Skeletal muscle cell (primary cell): ENCODE measurements around the gene ZDBF2.
"Not testable (repeated sequence)": the region's sequence is repeated elsewhere in the genome, so short reads cannot be mapped to it uniquely, and the experiment has no call there.

Experiments
- DNase-seq: peaks from one replicate; pipeline ENCODE4 v3.0.0-alpha.2; 2010; ENCODE audit warnings: low read depth
- H3K4me3 ChIP-seq: 2 replicates; pipeline ENCODE4 v1.5.1; 2011; ENCODE audit warnings: low read depth, mild to moderate bottlenecking, control low read depth, low read length, moderate library complexity

Gene ZDBF2

GRCh38 chr2:206305523-206306245 lies 31.2 kb downstream of the ZDBF2 start:
- DNase-seq: no peak
- H3K4me3 ChIP-seq: no peak overlapping the region

DNA sequence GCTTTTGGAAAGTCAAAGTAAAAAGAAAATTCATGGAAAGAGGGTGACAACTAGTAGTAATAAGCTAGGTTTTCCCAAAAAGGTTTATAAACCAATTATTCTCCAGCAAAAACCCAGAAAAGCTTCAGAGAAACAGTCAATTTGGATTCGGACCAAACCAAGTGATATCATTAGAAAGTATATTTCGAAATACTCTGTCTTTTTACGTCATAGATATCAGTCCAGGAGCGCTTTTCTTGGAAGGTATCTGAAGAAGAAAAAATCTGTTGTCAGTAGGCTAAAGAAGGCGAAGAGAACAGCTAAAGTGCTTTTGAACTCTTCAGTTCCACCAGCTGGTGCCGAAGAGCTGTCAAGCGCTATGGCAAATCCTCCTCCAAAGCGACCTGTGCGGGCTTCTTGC lies 36.6 kb downstream of the ZDBF2 start:
- no peak overlapping the region for H3K4me3 ChIP-seq
- DNase-seq: no peak

- H3K4me3 ChIP-seq: no peak overlapping the region
- DNase-seq: no peak
These were observed 41.7 kb downstream of the ZDBF2 start for GRCh38 chr2:206316141-206316540.

DNA sequence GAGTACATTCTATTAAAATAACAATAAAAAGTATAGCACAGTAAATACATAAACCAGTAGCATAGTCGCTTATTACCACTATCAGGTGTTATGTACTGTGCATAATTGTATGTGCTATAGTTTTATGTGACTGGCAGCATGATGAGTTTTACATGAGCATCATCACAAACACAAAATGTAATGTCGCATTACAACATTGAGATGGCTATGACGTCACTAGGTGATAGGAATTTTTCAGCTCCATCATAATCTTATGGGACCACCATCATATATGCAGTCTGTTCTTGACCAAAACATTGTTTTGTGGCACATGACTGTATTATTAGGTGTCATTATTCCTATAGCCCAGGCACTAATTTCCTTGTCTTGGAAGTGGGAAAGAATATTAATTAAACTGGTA lies 48.6 kb downstream of the ZDBF2 start:
- no peak overlapping the region for H3K4me3 ChIP-seq
- DNase-seq: no peak

DNA sequence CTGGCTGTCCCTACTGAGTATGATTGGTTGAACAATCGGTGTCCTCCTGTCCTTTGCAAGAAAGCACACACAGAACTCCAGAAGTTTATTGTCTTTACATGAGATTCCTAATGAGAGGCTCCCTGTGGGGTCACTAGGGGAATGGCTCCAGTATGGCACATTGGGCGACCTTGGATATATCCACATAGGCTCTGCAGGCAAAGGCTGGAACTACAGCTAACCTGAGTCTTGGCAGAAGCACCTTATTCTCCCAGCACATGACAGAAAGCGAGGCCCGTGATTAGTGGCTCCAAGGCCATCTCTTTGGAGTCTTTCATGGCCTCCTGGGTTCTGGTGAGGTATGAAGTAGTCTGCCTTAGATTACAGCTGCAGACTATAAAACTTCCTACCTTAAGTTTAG lies 49.0 kb downstream of the ZDBF2 start:
- H3K4me3 ChIP-seq: no peak overlapping the region
- DNase-seq: no peak

GRCh38 chr2:206324869-206325268 lies 50.4 kb downstream of the ZDBF2 start:
- DNase-seq: no peak
- H3K4me3 ChIP-seq: no peak overlapping the region

- no peak overlapping the region for H3K4me3 ChIP-seq
- DNase-seq: no peak
These were observed 54.5 kb downstream of the ZDBF2 start for GRCh38 chr2:206328974-206329373.

- no peak overlapping the region for H3K4me3 ChIP-seq
- no peak for DNase-seq
These were observed 62.4 kb downstream of the ZDBF2 start for GRCh38 chr2:206336861-206337260.

- DNase-seq: no peak
These were observed 63.5 kb downstream of the ZDBF2 start for GRCh38 chr2:206337956-206338355.

GRCh38 chr2:206341396-206341795 lies 66.9 kb downstream of the ZDBF2 start:
- no peak overlapping the region for H3K4me3 ChIP-seq
- DNase-seq: no peak

More at GRCh38 chr2:206337956-206338355, 63.5 kb downstream of the ZDBF2 start:
- H3K4me3 ChIP-seq: no peak overlapping the region

GRCh38 chr2:206343144-206343543 lies 68.7 kb downstream of the ZDBF2 start:
- no peak overlapping the region for H3K4me3 ChIP-seq
- DNase-seq: no peak

DNA sequence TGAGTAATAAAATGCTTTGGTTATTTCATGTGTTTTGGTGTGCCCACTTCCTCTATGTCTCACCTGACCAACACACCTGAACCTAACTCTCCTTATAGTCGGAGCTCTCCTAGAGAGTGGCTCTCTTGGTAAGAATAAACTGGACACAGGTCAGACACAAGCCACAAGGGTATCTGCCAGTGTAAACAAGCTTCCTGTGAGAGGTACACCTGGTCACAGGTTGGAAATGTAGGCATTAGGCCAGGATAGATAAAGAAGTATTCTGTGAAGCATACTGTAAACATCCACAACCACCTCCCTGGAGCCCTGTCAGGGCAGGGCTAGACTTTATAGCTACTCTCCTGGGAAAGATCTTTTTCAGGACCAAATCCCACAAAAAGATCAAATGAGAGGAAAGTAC lies 69.4 kb downstream of the ZDBF2 start:
- no peak overlapping the region for H3K4me3 ChIP-seq
- no peak for DNase-seq

- no peak for DNase-seq
- H3K4me3 ChIP-seq: no peak overlapping the region
These were observed 71.1 kb downstream of the ZDBF2 start for GRCh38 chr2:206345606-206346005.

GRCh38 chr2:206349375-206349774 lies 74.9 kb downstream of the ZDBF2 start:
- no peak for DNase-seq
- H3K4me3 ChIP-seq: no peak overlapping the region

DNA sequence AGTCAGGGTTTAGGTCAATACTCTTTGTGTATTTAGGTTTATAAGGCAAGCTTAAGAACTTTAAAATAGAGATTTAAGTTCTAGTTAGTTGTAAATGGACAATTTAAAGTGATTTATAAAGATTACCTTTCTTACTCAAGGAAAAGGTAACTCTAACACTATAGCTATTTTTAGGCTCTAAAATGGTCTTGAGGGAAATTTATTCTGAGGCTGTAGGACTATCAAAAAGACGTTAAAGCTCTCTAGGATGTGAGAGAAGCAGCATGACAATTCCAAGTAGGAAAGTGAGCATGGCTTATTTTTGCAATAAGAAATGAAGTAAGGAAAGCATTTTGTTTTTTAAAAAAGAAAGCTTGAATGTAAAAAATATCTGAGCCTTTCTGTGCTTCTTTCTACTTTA lies 78.1 kb downstream of the ZDBF2 start:
- DNase-seq: no peak
- H3K4me3 ChIP-seq: no peak overlapping the region

DNA sequence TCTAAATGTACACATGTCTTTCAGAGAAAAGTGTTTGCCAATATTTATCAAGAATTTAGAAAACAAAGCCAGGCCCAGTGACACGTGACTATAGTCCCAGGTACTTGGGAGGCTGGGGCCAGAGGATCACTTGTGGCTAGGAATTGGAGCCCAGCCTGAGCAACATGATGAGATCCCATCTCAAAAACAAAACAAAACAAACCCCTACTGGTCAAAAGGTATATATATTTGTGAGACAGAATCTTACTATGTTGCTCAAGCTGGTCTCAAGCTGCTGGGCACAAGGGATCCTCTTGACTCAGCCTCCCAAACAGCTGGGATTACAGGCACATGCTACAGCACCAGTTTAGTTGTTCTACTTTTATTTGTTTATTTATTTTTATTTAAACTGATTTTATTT lies 79.2 kb downstream of the ZDBF2 start:
- H3K4me3 ChIP-seq: no peak overlapping the region
- DNase-seq: no peak

DNA sequence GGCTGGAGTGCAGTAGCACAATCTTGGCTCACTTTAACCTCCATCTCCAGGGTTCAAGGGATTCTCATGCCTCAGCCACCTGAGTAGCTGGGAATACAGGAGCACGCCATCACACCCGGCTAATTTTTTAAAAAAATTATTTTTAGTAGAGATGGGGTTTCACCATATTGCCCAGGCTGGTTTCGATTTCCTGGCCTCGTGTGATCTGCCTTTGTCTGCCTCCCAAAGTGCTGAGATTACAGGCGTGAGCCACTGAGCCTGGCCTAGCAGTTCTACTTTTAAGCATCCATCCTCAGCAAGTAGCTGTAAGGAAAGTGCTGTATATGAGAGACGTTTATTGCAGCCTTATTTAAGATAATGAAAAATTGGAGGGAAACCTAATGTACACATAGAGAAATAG lies 79.7 kb downstream of the ZDBF2 start:
- no peak overlapping the region for H3K4me3 ChIP-seq
- no peak for DNase-seq

- DNase-seq, H3K4me3 ChIP-seq: not testable (repeated sequence)
These were observed 82.4 kb downstream of the ZDBF2 start for GRCh38 chr2:206356840-206357239.

DNA sequence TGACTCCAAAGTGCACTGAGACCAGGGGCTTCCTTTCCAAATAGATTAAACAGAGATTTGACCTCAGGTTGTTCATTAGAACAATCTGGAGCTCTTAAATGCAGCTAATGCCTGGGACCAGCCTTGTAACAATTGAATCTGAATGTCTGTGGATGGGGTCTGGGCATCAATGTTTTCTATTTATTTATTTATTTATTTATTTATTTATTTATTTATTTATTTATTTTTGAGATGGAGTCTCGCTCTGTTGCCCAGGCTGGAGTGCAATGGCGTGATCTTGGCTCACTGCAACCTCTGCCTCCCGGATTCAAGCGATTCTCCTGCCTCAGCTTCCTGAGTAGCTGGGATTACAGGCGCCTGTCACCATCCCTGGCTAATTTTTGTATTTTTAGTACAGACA lies 86.4 kb downstream of the ZDBF2 start:
- DNase-seq, H3K4me3 ChIP-seq: not testable (repeated sequence)

GRCh38 chr2:206361407-206362045 lies 87.1 kb downstream of the ZDBF2 start:
- no peak for DNase-seq
- no peak overlapping the region for H3K4me3 ChIP-seq
